Lung (tissue), 12 donors: ENCODE measurements around the gene PKIB. TPM values are rescaled to one million over a fixed set of nuclear protein-coding genes. Genes with fewer than 3 reads are reported as not detected.

Source experiments
- ATAC-seq: fragments of 200-7000 bp; cut with Tn5 transposase; one replicate; pipeline ENCODE4 v1.9.1; 2020; ENCODE audit warnings: moderate number of reproducible peaks; ENCODE audit not compliant: insufficient read depth, low FRiP score
- DNase-seq, 3 donors: peaks; one replicate each; pipeline ENCODE4 v3.0.0-alpha.2; 2013 to 2017
- H3K27ac ChIP-seq, 2 donors: one replicate each; pipeline ENCODE4 v1.5.1; 2013; ENCODE audit warnings: mild to moderate bottlenecking in 2 of 2, moderate library complexity in 2 of 2, control low read depth in 1 of 2, inconsistent platforms in 1 of 2, low read depth in 1 of 2, low read length in 1 of 2
- H3K27me3 ChIP-seq, 3 donors: one replicate each; pipeline ENCODE4 v1.5.1; 2013; ENCODE audit warnings: low read length in 2 of 3; ENCODE audit not compliant: control insufficient read depth in 3 of 3, insufficient read depth in 3 of 3
- H3K36me3 ChIP-seq, 4 donors: one replicate each; pipeline ENCODE4 v1.5.1; 2013; ENCODE audit warnings: low read length in 4 of 4, mild to moderate bottlenecking in 1 of 4, moderate library complexity in 1 of 4; ENCODE audit not compliant: control insufficient read depth in 4 of 4, insufficient read depth in 4 of 4
- H3K4me1 ChIP-seq, 5 donors: one replicate each; pipeline ENCODE4 v1.5.1; 2013; ENCODE audit warnings: low read length in 5 of 5, mild to moderate bottlenecking in 2 of 5, moderate library complexity in 1 of 5; ENCODE audit not compliant: control insufficient read depth in 5 of 5, insufficient read depth in 5 of 5
- H3K4me3 ChIP-seq: one replicate; pipeline ENCODE4 v1.5.1; 2013; ENCODE audit warnings: mild to moderate bottlenecking, control low read depth, moderate library complexity
- H3K9ac ChIP-seq, 2 donors: one replicate each; pipeline ENCODE4 v1.5.1; 2013; ENCODE audit warnings: low read length in 2 of 2, control low read depth in 1 of 2; ENCODE audit not compliant: insufficient read depth in 1 of 2
- H3K9me3 ChIP-seq, 4 donors: one replicate each; pipeline ENCODE4 v1.5.1; 2013; ENCODE audit warnings: low read length in 3 of 4, mild to moderate bottlenecking in 1 of 4, moderate library complexity in 1 of 4; ENCODE audit not compliant: control insufficient read depth in 4 of 4, insufficient read depth in 3 of 4
- WGBS, 2 donors: extraction: QIAGEN DNeasy Blood & Tissue Kit; methylation state at CpG; one replicate each; pipeline ENCODE4 v1.1.7; 2013; 5-methylcytosine and 5-hydroxymethylcytosine counted together
- polyA plus RNA-seq, 2 donors: library from polyadenylated mRNA; stranded (reverse); fragments of 200-250 nt; gene quantifications; one replicate each; pipeline ENCODE4 v1.2.1, GENCODE V29; 2013
- total RNA-seq, 2 donors: library from RNA; depleted of rRNA in 1 of 2; stranded (reverse); fragments of >200 nt in 1 of 2; gene quantifications; one replicate each; pipeline ENCODE4 v1.2.1, GENCODE V29; 2014 to 2021
- TF ChIP-seq, protein P1 (sequence below): IDR thresholded peaks from 2 replicates; pipeline ENCODE4 v1.5.1; 2012; ENCODE audit warnings: mild to moderate bottlenecking; ENCODE audit errors: control extremely low read depth, extremely low read depth
- donor health status: control.
- donor health status: control.
- donor health status: Bipolar disorder and iron deficiency.
- donor health status: healthy.
- donor health status: DM: yes; HTN: yes; CAD: no.

Gene PKIB
- total and polyA plus RNA-seq, 4 donors, result 3.0 to 7.4 (median 4.9) TPM

DNA sequence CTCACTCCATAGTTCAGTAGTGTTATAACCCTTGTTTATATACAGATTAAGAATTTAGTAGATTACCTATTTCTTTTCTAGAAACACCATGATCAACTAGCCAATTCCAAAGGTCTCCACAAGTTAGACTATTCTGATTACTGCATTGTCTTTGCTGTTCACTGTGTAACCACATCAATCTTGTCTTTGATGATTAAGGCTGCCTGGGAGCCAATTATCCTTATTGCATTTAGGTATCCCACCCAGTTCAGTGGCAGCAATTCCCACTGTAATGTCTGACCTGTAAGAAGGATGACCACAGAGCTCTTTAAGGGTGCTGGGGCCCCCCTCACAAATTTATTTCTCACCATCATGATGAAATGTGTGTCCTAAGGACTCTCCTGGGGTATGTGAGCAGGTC is 40.2 kb downstream of the PKIB start:
- Histone ChIP-seq H3K9ac (no peak overlapping the region), H3K27me3 (no peaks in the 10 kb centered on the region), H3K4me3 (no peak overlapping the region), H3K36me3 (no peaks in the 10 kb centered on the region), H3K27ac (no peak overlapping the region), H3K4me1 (no peaks in the 10 kb centered on the region), H3K9me3 (no peaks in the 10 kb centered on the region)
- TF ChIP-seq, protein P1, sequence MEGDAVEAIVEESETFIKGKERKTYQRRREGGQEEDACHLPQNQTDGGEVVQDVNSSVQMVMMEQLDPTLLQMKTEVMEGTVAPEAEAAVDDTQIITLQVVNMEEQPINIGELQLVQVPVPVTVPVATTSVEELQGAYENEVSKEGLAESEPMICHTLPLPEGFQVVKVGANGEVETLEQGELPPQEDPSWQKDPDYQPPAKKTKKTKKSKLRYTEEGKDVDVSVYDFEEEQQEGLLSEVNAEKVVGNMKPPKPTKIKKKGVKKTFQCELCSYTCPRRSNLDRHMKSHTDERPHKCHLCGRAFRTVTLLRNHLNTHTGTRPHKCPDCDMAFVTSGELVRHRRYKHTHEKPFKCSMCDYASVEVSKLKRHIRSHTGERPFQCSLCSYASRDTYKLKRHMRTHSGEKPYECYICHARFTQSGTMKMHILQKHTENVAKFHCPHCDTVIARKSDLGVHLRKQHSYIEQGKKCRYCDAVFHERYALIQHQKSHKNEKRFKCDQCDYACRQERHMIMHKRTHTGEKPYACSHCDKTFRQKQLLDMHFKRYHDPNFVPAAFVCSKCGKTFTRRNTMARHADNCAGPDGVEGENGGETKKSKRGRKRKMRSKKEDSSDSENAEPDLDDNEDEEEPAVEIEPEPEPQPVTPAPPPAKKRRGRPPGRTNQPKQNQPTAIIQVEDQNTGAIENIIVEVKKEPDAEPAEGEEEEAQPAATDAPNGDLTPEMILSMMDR, result no peak
- ATAC-seq (no peak), DNase-seq (no peak)

DNA sequence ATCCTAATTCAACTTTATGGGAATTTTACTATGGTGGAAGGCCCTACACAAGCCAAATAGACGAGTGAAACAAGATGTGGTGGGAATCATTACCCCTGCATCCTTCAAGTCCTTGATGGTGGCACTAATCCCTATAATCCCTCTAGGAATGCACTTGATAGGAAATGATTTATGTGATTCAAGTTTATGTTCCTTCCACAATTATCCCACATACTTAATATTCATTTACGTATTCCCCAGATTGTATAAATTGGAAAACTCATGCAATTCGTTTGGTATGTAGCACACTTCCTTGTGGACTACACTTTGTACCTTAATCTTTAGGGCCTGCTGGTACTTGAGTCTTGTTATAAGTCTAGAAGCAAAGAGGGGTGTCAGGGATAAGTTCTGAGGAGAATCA is 40.8 kb downstream of the PKIB start:
- ATAC-seq (no peak), DNase-seq (no peak)
- Histone ChIP-seq H3K27ac (no peak overlapping the region), H3K27me3 (no peaks in the 10 kb centered on the region), H3K4me1 (no peaks in the 10 kb centered on the region), H3K9ac (no peak overlapping the region), H3K4me3 (no peak overlapping the region), H3K36me3 (no peaks in the 10 kb centered on the region), H3K9me3 (no peaks in the 10 kb centered on the region)
- WGBS, 2 donors, result 76 to 85% methylated on average over 3 of the region's 3 CpGs
- TF ChIP-seq, protein P1, result no peak

DNA sequence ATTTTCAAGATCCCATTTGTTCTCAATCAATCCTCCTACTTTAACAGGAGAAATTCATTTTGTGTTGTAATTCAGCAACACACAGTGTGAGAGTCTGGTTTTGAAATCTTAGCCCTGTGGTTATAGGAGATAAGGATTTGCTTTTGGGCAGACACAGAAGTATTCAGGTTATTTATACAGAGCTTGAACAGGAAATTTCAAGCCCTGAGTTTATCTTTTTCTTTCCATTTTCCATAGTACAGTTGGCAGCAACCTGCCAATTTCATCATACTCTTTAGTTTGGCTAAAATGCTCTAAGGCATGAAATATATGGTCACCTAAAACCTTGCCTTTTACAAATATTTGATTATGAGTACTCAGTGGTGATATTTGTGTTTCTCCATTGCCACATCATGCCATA is 41.4 kb downstream of the PKIB start:
- TF ChIP-seq, protein P1, result no peak
- H3K9ac ChIP-seq, result no peak overlapping the region
- no peaks in the 10 kb centered on the region for H3K4me1 ChIP-seq
- ATAC-seq, result no peak
- DNase-seq, result no peak
- H3K27me3 ChIP-seq, result no peaks in the 10 kb centered on the region
- no peaks in the 10 kb centered on the region for H3K9me3 ChIP-seq
- H3K27ac ChIP-seq, result no peak overlapping the region
- no peak overlapping the region for H3K4me3 ChIP-seq
- no peaks in the 10 kb centered on the region for H3K36me3 ChIP-seq

DNA sequence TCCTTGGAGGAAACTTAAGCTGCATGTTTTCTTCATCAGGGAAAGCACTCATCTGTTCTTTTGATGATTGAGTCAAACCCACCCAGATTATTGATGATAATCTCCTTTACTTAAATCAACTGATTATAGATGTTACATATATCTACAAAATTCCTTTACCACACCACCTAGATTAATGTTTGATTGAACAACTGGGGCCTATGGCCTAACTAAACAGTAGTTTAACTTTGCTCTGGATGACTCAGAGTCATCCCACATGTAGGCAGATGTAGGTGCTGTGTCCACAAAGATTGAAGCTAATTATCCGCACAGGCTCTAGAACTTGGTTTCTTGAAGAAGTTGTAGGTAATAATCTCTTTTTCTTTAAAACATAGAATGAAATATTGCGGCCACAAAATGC is 42.2 kb downstream of the PKIB start:
- no peaks in the 10 kb centered on the region for H3K9me3 ChIP-seq
- H3K36me3 ChIP-seq, result no peaks in the 10 kb centered on the region
- H3K9ac ChIP-seq, result no peak overlapping the region
- WGBS, 2 donors, result 93 to 100% methylated on average over 2 of the region's 2 CpGs
- DNase-seq (no peak), ATAC-seq (no peak)
- no peak overlapping the region for H3K4me3 ChIP-seq
- no peak overlapping the region for H3K27ac ChIP-seq
- peaks cover 0 to 5% (median 0%) of the 10 kb centered on the region in 5 donors for H3K4me1 ChIP-seq
- H3K27me3 ChIP-seq, result no peaks in the 10 kb centered on the region
- TF ChIP-seq, protein P1, result no peak
